NCI-H510A (cell line): ENCODE measurements around the gene OTUD4.

ENCODE experiments used
- DNase-seq: peaks from one replicate; lab custom pipeline; 2025; lab: John Stamatoyannopoulos, UW

OTUD4 gene

DNA sequence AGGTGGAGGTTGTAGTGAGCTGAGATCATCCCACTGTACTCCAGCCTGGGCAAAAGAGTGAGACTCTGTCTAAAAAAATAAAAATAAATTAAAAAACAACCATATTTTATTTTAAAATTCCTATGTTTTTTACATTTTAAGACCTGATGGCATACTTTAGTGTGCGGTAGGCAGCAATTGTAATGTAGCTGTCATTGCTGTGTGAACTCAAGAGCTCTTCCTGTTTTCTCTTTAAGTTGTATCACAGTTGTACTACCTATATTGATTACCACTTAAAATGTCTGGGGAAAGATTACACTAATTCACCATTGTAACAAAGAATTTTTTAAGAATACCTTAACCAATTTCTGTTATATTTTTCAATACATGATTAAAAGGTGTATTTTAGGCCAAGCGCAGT, 55.0 kb downstream of the OTUD4 start:
- no peak for DNase-seq

DNA sequence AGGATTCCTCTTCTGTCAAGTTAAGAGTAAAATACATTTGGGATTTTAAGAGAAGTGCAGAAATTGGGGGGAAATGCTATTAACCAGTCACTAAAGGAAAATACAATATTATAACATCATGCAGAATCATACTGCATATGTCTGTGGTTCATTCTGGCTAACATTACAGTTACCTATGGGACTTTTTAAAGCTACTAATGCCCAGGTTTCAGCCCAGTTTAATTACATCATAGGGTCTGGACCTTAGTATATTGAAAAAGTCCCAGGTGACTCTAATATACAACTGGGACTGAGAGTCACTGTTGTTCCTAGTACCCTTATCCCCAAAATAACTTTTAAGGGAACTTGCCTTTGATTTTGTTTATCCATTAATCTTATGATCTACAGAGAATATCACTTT, 72.3 kb downstream of the OTUD4 start:
- no peak for DNase-seq

- no peak for DNase-seq
Measured at GRCh38 chr4:145107126-145107525, 73.3 kb downstream of the OTUD4 start.

DNA sequence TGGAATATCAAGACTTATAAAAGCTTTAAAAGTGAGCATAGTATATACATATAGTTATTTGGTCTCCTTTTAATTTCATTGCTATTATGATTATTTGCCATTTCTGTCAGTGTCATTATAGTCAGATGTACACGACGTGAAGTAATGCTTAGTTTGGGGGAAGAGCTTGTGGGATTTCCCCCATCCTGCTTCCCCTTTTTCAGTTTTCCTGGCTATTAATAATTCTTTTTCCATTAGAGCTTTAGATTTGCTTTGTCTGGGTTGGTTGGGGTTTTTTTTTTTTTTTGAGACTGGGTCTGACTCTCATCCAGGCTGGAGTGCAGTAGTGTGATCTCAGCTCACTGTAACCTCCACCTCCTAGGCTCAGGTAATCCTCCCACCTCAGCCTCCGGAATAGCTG, 76.9 kb downstream of the OTUD4 start:
- DNase-seq = no peak

DNA sequence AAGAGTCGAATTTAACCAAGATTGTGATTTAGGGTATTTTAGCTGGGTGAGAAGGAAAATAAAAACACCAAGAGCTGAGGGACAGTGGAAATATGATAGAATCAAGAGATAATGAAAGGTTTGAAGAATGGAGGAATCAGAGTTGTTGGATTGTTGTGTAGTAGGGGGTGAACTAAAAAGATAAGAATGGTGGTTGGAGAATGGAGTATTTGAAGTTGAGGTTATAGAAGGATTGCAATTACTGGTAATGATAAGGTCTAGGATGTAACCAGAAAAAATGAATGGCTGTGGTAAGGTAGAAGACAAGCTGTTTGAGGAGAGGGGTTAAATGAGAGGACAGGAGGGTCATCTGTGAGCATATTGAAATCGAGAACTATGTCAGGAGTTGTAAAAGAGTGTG, 77.8 kb downstream of the OTUD4 start:
- no peak for DNase-seq

DNA sequence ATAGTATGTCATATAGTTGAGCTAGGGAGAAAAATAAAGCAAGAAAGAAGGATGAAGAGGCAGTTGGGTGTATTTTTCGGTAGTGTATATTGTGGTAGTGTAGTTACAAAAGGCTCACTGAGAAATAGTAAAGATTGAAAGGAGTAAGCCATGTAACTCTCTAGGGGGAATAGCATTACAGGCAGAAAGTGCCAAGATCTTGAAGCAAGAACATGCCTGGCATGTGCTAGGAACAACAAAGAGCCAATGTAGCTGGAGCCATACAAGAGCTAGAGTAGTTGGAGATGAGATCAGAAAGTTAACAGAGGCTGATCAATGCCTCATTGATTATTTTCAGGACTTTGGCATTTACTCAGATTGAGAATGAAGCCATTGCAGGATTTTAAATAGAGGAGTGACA, 79.3 kb downstream of the OTUD4 start:
- no peak for DNase-seq

DNA sequence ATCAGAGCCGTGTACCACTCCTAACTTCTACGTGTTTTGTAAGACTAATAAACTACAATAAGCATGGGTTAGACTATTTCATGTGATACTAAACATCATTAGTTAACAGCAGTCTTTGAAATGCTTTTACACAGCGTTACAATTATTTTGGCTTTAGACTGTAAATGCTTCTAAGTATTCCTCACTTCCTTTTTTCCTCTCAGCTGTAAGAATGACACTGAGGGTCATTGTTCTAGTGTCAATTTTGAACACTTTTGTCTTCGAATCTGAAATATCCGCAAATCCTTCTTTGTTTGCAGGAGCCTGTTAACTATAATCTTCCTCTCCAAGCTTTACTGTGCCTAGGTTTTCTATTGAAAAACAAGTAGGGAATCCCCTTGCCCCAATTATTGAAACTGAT, 80.7 kb downstream of the OTUD4 start:
- DNase-seq = no peak

- no peak for DNase-seq
Measured at GRCh38 chr4:145098675-145099037, 81.7 kb downstream of the OTUD4 start.

- peak; percentile 84 for DNase-seq
Measured at GRCh38 chr4:145097821-145098674, 82.3 kb downstream of the OTUD4 start, which contains the start of the genes ABCE1 and ANAPC10. ABCE1 (plus strand) TSS chr4:145098311; CDS start chr4:145104413, 6,102 bp downstream. ANAPC10 (minus strand) TSS chr4:145098196; CDS start chr4:145096099, 2,097 bp downstream.

DNA sequence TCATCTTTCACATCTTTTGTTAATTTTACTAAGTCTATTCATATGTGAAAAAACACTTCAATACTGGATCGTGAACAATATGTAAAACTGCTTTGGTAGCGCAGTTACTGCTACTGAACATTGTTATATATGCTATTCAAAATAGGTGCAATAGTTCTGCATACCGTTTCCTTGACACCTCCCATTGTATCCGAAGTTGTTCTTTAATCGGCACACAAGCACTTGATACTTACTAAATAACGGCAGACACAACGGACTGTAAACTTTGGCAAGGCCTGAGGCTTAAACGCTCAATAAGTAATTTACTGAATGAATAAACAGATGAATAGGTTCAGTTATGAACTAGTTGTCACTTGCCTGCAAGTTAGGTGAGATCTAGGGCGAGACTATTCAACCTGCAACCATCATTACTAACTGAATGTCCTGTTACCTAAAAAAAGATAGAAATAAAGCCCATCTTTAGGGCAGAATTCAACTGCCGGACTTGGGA, 83.0 kb downstream of the OTUD4 start:
- DNase-seq = no peak

- no peak for DNase-seq
Measured at GRCh38 chr4:145093638-145094037, 86.8 kb downstream of the OTUD4 start.

GRCh38 chr4:145090380-145090779, 90.0 kb downstream of the OTUD4 start:
- DNase-seq = no peak

DNA sequence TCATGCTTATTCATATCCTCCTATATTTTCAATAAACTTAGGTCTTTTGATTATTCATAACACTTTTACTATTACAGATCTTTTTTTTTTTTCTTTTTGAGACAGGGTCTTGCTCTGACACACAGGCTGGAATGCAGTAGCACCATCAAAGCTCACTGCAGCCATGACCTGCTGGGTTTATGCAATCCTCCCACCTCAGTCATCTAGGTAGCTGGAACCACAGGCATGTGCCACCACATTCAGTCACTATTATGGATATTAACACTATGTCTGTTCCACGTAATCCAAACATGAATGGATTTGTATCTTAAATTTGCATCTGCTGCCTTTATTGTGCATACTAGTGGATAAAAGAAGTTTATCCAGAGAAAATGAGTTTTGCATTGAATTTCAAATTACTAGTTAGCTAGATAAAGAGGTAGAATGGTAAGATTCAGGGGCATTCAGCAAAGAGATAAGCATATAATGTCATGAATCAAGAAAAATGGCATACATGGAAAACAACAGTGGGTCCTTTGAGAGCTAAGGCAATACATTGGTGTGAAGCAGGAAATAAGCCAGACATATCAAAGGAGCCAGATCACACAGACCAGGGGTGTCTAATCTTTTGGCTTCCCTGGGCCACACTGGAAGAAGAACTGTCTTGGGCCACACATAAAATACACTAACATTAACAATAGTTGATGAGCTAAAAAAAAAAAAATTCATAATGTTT, 96.3 kb downstream of the OTUD4 start:
- no peak for DNase-seq
